HCT116 (cell line): ENCODE measurements around the gene TOLLIP. TPM values are rescaled to one million over a fixed set of nuclear protein-coding genes. Genes with fewer than 3 reads are reported as not detected.

Source experiments
- ATAC-seq: fragments of 200-7000 bp; cut with Tn5 transposase; 2 replicates; pipeline ENCODE4 v1.9.1; 2020; ENCODE audit warnings: mild to moderate bottlenecking, moderate library complexity
- BruUV-seq: library from RNA; stranded (reverse); fragments of 400-500 nt; replicated peaks from 2 replicates; lab custom pipeline; 2021; lab: Mats Ljungman, UMichigan
- CTCF ChIA-PET: fragments of 300-600 bp; sonication (Branson Sonifier 250); formaldehyde crosslinking; loops from one replicate; lab custom pipeline; 2021; ENCODE audit warnings: antibody characterized with exemption; lab: Charles Lee
- POLR2A ChIA-PET: fragments of 300-600, 350-600 bp; sonication (Branson Sonifier 250); formaldehyde crosslinking; loops from one replicate; lab custom pipeline; 2021; ENCODE audit warnings: antibody characterized with exemption; lab: Charles Lee
- RAD21 ChIA-PET, 2 experiments: fragments of 300-600 bp; sonication (Branson Sonifier 250); formaldehyde crosslinking; loops; one replicate each; lab custom pipeline; 2023; ENCODE audit warnings: low total read pairs in 2 of 2; ENCODE audit not compliant: uncharacterized antibody in 2 of 2, unreplicated experiment in 2 of 2, low non-redundant PET in 1 of 2; lab: Charles Lee
- DNase-seq: peaks from one replicate; pipeline ENCODE4 v3.0.0-alpha.2; 2010; ENCODE audit warnings: low read depth, low spot score
- H2AFZ ChIP-seq: fragments of 200-600 bp; shearing (Covaris generic), sonication (generic); 2 replicates; pipeline ENCODE4 v1.6.1; 2017; ENCODE audit warnings: low read depth, mixed run types, mixed read lengths, antibody characterized with exemption, low read length; ENCODE audit not compliant: poor library complexity, severe bottlenecking
- H3K27ac ChIP-seq: 2 replicates; pipeline ENCODE4 v1.5.1; 2012; ENCODE audit warnings: low read depth, low read length
- H3K27me3 ChIP-seq: fragments of 200-600 bp; sonication (generic); 2 replicates; pipeline ENCODE4 v1.6.1; 2016; ENCODE audit warnings: mixed run types, low read length, mixed read lengths; ENCODE audit not compliant: insufficient read depth
- H3K36me3 ChIP-seq, 2 experiments: fragments of 200-500 bp in 1 of 2; fragments of 200-600 bp in 1 of 2; sonication (Bioruptor generic) in 1 of 2; sonication (generic) in 1 of 2; 2 replicates each; pipeline versions ENCODE4 v1.5.1 to v1.6.1; 2014 to 2016; ENCODE audit warnings: low read length in 2 of 2, inconsistent platforms in 1 of 2, mixed read lengths in 1 of 2, mixed run types in 1 of 2; ENCODE audit not compliant: insufficient read depth in 2 of 2, control insufficient read depth in 1 of 2
- H3K4me1 ChIP-seq, 2 experiments: fragments of 200-600 bp in 1 of 2; sonication (generic) in 1 of 2; 2 replicates each; pipeline versions ENCODE4 v1.5.1 to v1.6.1; 2012 to 2017; ENCODE audit warnings: low read length in 2 of 2, inconsistent platforms in 1 of 2, mild to moderate bottlenecking in 1 of 2, mixed read lengths in 1 of 2, mixed run types in 1 of 2, moderate library complexity in 1 of 2; ENCODE audit not compliant: insufficient read depth in 2 of 2, control insufficient read depth in 1 of 2
- H3K4me2 ChIP-seq: fragments of 200-600 bp; sonication (generic); 2 replicates; pipeline ENCODE4 v1.6.1; 2017; ENCODE audit warnings: mixed run types, low read length, mixed read lengths
- H3K4me3 ChIP-seq, 2 experiments: fragments of 200-600 bp in 1 of 2; sonication (generic) in 1 of 2; replicated peaks in 1 of 2; 2 replicates each; pipeline ENCODE4 v1.5.1; 2011 to 2016; ENCODE audit warnings: low read length in 2 of 2, control low read depth in 1 of 2, low read depth in 1 of 2, mild to moderate bottlenecking in 1 of 2, mixed read lengths in 1 of 2, mixed run types in 1 of 2
- H3K79me2 ChIP-seq: fragments of 200-600 bp; sonication (generic); 2 replicates; pipeline ENCODE4 v1.6.1; 2017; ENCODE audit warnings: mild to moderate bottlenecking, mixed run types, low read length, moderate library complexity, mixed read lengths; ENCODE audit not compliant: insufficient read depth
- H3K9ac ChIP-seq: fragments of 200-600 bp; sonication (generic); 2 replicates; pipeline ENCODE4 v1.6.1; 2016; ENCODE audit warnings: low read length, mixed read lengths
- H3K9me2 ChIP-seq: fragments of 200-600 bp; sonication (generic), shearing (Covaris generic); 2 replicates; pipeline ENCODE4 v1.6.1; 2017; ENCODE audit warnings: mixed run types, mild to moderate bottlenecking, moderate library complexity; ENCODE audit not compliant: insufficient read depth
- H3K9me3 ChIP-seq, 2 experiments: fragments of 200-500 bp in 1 of 2; fragments of 200-600 bp in 1 of 2; sonication (Bioruptor generic) in 1 of 2; sonication (generic) in 1 of 2; 2 replicates each; pipeline ENCODE4 v1.6.1; 2014 to 2017; ENCODE audit warnings: low read length in 2 of 2, mixed read lengths in 2 of 2, inconsistent platforms in 1 of 2, low read depth in 1 of 2, mild to moderate bottlenecking in 1 of 2, mixed run types in 1 of 2, moderate library complexity in 1 of 2; ENCODE audit not compliant: control insufficient read depth in 1 of 2, insufficient read depth in 1 of 2
- H4K20me1 ChIP-seq: fragments of 200-600 bp; sonication (generic), shearing (Covaris generic); 2 replicates; pipeline ENCODE4 v1.6.1; 2017; ENCODE audit warnings: mixed run types, mild to moderate bottlenecking, moderate library complexity; ENCODE audit not compliant: insufficient read depth
- CBX3 ChIP-seq: IDR thresholded peaks from 2 replicates; pipeline ENCODE4 v1.6.1; 2012; ENCODE audit warnings: low read depth
- ELF1 ChIP-seq: IDR thresholded peaks from 2 replicates; pipeline ENCODE4 v1.6.1; 2012; ENCODE audit warnings: low read depth, borderline replicate concordance
- EZH2phosphoT487 ChIP-seq: fragments of 200-600 bp; IDR thresholded peaks from 2 replicates; pipeline ENCODE4 v1.6.1; 2018; ENCODE audit warnings: antibody characterized with exemption, borderline replicate concordance
- FOSL1 ChIP-seq: IDR thresholded peaks from 2 replicates; pipeline ENCODE4 v1.6.1; 2012; ENCODE audit warnings: low read depth
- JUND ChIP-seq: IDR thresholded peaks from 2 replicates; pipeline ENCODE4 v1.6.1; 2012
- POLR2A ChIP-seq: IDR thresholded peaks from 2 replicates; pipeline ENCODE4 v1.7.0; 2011; ENCODE audit warnings: borderline replicate concordance; ENCODE audit not compliant: insufficient read depth, insufficient read length; ENCODE audit errors: extremely low read depth
- RAD21 ChIP-seq: IDR thresholded peaks from 2 replicates; pipeline ENCODE4 v1.6.1; 2012; ENCODE audit warnings: low read depth, mild to moderate bottlenecking
- SIN3A ChIP-seq: IDR thresholded peaks from 2 replicates; pipeline ENCODE4 v1.6.1; 2012; ENCODE audit warnings: low read depth
- SP1 ChIP-seq: IDR thresholded peaks from 2 replicates; pipeline ENCODE4 v1.6.1; 2012; ENCODE audit warnings: low read depth
- SRF ChIP-seq: IDR thresholded peaks from 2 replicates; pipeline ENCODE4 v1.6.1; 2012; ENCODE audit warnings: low read depth
- ZFX ChIP-seq: fragments of 450-650 bp; IDR thresholded peaks from 2 replicates; pipeline ENCODE4 v1.6.1; 2017
- ZNF274 ChIP-seq: fragments of 200-500 bp; sonication (Bioruptor generic); IDR thresholded peaks from 2 replicates; pipeline ENCODE4 v1.6.1; 2014; ENCODE audit warnings: mild to moderate bottlenecking, low read depth, low read length, inconsistent platforms
- intact Hi-C: fragments of 100-400 bp; cut with micrococcal nuclease; formaldehyde crosslinking; loops from 2 replicates; pipeline ENCODE4 v1.10.0; 2022
- total RNA-seq: library from RNA; stranded (reverse); gene quantifications from one replicate; pipeline ENCODE4 v1.2.1, GENCODE V29; 2021; ENCODE audit not compliant: unreplicated experiment
- TF ChIP-seq, protein P1 (sequence below), 3 experiments: fragments of 200-600 bp in 1 of 3; sonication (generic) in 1 of 3; IDR thresholded peaks in 2 of 3; conservative IDR thresholded peaks in 1 of 3; 2 replicates each; pipeline ENCODE4 v1.5.1; 2012 to 2017; ENCODE audit warnings: low read depth in 2 of 3, low read length in 2 of 3, antibody characterized with exemption in 1 of 3, borderline replicate concordance in 1 of 3, control low read depth in 1 of 3, mild to moderate bottlenecking in 1 of 3, mixed read lengths in 1 of 3, mixed run types in 1 of 3, moderate library complexity in 1 of 3; ENCODE audit not compliant: insufficient read depth in 1 of 3
- TF ChIP-seq, protein P2 (sequence below): IDR thresholded peaks from 2 replicates; pipeline ENCODE4 v1.6.1; 2012
- TF ChIP-seq, protein P3 (sequence below): IDR thresholded peaks from 2 replicates; pipeline ENCODE4 v1.6.1; 2012
- TF ChIP-seq, protein P4 (sequence below): IDR thresholded peaks from 2 replicates; pipeline ENCODE4 v1.6.1; 2011; ENCODE audit warnings: mild to moderate bottlenecking, low read length, moderate library complexity; ENCODE audit not compliant: insufficient replicate concordance; ENCODE audit errors: extremely low read depth

TOLLIP gene
- total RNA-seq, 1 experiment from 2014 or later = 28.5 TPM

- CTCF ChIA-PET = no interaction called here
- H4K20me1 ChIP-seq = no peaks in the 10 kb centered on the region
- no peaks in the 10 kb centered on the region for H3K79me2 ChIP-seq
- POLR2A ChIA-PET = no interaction called here
- no peaks in the 10 kb centered on the region for H3K4me1 ChIP-seq
- H3K27ac ChIP-seq = no peak overlapping the region
- DNase-seq (no peak), ATAC-seq (no peak)
- no peak overlapping the region for H3K4me2 ChIP-seq
- H3K4me3 ChIP-seq = no peak overlapping the region
- H3K36me3 ChIP-seq = 0 out of 4 replicates have a peak, but pooled peaks cover 0 to 6% of the 10 kb centered on the region in 2 experiments
- TF ChIP-seq POLR2A (no peak), JUND (no peak), ELF1 (no peak)
- no peak overlapping the region for H2AFZ ChIP-seq
- no peaks in the 10 kb centered on the region for H3K27me3 ChIP-seq
- no peak overlapping the region for H3K9ac ChIP-seq
- no peaks in the 10 kb centered on the region for H3K9me2 ChIP-seq
- RAD21 ChIA-PET = no interaction called here
- BruUV-seq = no TSS peak
- intact Hi-C loops = no loop called here
- no peaks in the 10 kb centered on the region for H3K9me3 ChIP-seq
These were observed 20.1 kb downstream of the TOLLIP start for GRCh38 chr11:1289211-1289935.

- no peaks in the 10 kb centered on the region for H4K20me1 ChIP-seq
- ChIA-PET CTCF (no interaction called here), POLR2A (no interaction called here), RAD21 (no interaction called here)
- H3K27ac ChIP-seq = no peak overlapping the region
- no peaks in the 10 kb centered on the region for H3K9me3 ChIP-seq
- 0 out of 4 replicates have a peak, but pooled peaks cover 0 to 6% of the 10 kb centered on the region in 2 experiments for H3K36me3 ChIP-seq
- intact Hi-C loops = no loop called here
- BruUV-seq = no TSS peak
- no peaks in the 10 kb centered on the region for H3K4me1 ChIP-seq
- H2AFZ ChIP-seq = no peak overlapping the region
- no peak for ATAC-seq
- no peak overlapping the region for H3K4me3 ChIP-seq
- no peaks in the 10 kb centered on the region for H3K9me2 ChIP-seq
- no peaks in the 10 kb centered on the region for H3K79me2 ChIP-seq
- DNase-seq = no peak
- H3K27me3 ChIP-seq = no peaks in the 10 kb centered on the region
- H3K4me2 ChIP-seq = no peak overlapping the region
- no peak overlapping the region for H3K9ac ChIP-seq
- TF ChIP-seq SIN3A (no peak), SP1 (no peak), ELF1 (no peak), RAD21 (no peak), SRF (no peak), EZH2phosphoT487 (no peak), POLR2A (no peak), ZNF274 (no peak), ZFX (no peak), FOSL1 (no peak), CBX3 (no peak)
- TF ChIP-seq, protein P1, sequence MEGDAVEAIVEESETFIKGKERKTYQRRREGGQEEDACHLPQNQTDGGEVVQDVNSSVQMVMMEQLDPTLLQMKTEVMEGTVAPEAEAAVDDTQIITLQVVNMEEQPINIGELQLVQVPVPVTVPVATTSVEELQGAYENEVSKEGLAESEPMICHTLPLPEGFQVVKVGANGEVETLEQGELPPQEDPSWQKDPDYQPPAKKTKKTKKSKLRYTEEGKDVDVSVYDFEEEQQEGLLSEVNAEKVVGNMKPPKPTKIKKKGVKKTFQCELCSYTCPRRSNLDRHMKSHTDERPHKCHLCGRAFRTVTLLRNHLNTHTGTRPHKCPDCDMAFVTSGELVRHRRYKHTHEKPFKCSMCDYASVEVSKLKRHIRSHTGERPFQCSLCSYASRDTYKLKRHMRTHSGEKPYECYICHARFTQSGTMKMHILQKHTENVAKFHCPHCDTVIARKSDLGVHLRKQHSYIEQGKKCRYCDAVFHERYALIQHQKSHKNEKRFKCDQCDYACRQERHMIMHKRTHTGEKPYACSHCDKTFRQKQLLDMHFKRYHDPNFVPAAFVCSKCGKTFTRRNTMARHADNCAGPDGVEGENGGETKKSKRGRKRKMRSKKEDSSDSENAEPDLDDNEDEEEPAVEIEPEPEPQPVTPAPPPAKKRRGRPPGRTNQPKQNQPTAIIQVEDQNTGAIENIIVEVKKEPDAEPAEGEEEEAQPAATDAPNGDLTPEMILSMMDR (IDR thresholded peaks at IDR 0.05 in 2 of 3, conservative IDR thresholded peaks at IDR 0.05 in 1 of 3; ENCODE audit: borderline replicate concordance in 1 of 3, insufficient read depth in 1 of 3, low read depth in 2 of 3, low read length in 2 of 3) = no peak
- TF ChIP-seq, protein P2, sequence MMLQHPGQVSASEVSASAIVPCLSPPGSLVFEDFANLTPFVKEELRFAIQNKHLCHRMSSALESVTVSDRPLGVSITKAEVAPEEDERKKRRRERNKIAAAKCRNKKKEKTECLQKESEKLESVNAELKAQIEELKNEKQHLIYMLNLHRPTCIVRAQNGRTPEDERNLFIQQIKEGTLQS = no peak
- TF ChIP-seq, protein P3, sequence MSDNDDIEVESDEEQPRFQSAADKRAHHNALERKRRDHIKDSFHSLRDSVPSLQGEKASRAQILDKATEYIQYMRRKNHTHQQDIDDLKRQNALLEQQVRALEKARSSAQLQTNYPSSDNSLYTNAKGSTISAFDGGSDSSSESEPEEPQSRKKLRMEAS = no peak
- TF ChIP-seq, protein P4, sequence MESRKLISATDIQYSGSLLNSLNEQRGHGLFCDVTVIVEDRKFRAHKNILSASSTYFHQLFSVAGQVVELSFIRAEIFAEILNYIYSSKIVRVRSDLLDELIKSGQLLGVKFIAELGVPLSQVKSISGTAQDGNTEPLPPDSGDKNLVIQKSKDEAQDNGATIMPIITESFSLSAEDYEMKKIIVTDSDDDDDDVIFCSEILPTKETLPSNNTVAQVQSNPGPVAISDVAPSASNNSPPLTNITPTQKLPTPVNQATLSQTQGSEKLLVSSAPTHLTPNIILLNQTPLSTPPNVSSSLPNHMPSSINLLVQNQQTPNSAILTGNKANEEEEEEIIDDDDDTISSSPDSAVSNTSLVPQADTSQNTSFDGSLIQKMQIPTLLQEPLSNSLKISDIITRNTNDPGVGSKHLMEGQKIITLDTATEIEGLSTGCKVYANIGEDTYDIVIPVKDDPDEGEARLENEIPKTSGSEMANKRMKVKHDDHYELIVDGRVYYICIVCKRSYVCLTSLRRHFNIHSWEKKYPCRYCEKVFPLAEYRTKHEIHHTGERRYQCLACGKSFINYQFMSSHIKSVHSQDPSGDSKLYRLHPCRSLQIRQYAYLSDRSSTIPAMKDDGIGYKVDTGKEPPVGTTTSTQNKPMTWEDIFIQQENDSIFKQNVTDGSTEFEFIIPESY = no peak
These were observed 20.8 kb downstream of the TOLLIP start for GRCh38 chr11:1288426-1289151.
